ENCODE measurements around the gene MCM5.

DNA sequence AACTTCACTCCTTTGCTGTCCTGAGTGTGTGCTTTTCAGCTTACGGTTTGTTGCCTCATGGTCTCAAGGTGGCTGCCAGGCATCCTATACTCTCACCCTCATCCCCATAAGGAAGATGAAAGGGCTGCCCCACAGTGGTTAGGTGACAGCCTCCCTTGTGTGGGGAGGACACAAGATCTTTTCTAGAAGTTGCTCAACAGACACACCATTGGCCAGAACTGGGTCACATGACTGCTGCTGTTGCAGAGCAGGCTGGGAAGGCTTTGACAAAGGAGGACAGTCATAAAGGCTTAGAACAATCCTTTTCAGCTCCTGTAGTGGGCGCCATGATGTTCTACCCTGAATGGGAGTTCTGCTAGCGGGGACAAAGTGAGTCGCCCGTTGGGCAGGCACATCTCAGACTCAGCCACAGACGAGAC, 71.0 kb downstream of the MCM5 start:
- TF ChIP-seq CTCF (IDR thresholded peaks at IDR 0.05; ENCODE audit: low read length) (no peak), EZH2phosphoT487 (IDR thresholded peaks at IDR 0.05; ENCODE audit: low read length) (no peak), EZH2 (optimal IDR thresholded peaks at IDR 0.05; ENCODE audit: low read depth, low read length) (no peak)
